Activated naive CD4-positive, alpha-beta T cell treated with anti-CD3 and anti-CD28 coated beads, Interleukin-2, amount 50 U/mL, for 24 hours (primary cell): Measurements from ENCODE around the gene SERPINB13.

Experiments
- H3K27ac Mint-ChIP-seq: one replicate; pipeline ENCODE4 v1.8.0; 2021; ENCODE audit warnings: mild to moderate bottlenecking, mixed read lengths
- H3K27me3 Mint-ChIP-seq: one replicate; pipeline ENCODE4 v1.8.0; 2021; ENCODE audit warnings: mixed read lengths
- H3K36me3 Mint-ChIP-seq: one replicate; pipeline ENCODE4 v1.8.0; 2021; ENCODE audit warnings: mixed read lengths
- H3K4me1 Mint-ChIP-seq: one replicate; pipeline ENCODE4 v1.8.0; 2021; ENCODE audit warnings: mixed read lengths
- H3K4me3 Mint-ChIP-seq: one replicate; pipeline ENCODE4 v1.8.0; 2021; ENCODE audit warnings: mild to moderate bottlenecking, mixed read lengths
- H3K9me3 Mint-ChIP-seq: one replicate; pipeline ENCODE4 v1.8.0; 2021; ENCODE audit warnings: mixed read lengths

Gene SERPINB13

GRCh38 chr18:63586966-63587365 lies at the start of gene SERPINB13:
Gene SERPINB13 (plus strand): TSS chr18:63587343. CDS start chr18:63588668, 1,325 bp downstream.
- no peaks in the 10 kb centered on the region for H3K4me1 Mint-ChIP-seq
- H3K9me3 Mint-ChIP-seq, result no peaks in the 10 kb centered on the region
- no peak within 1 kb of the TSS for H3K4me3 Mint-ChIP-seq
- no peak within 1 kb of the TSS for H3K27ac Mint-ChIP-seq
- H3K36me3 Mint-ChIP-seq, result no peaks in the 10 kb centered on the region
- H3K27me3 Mint-ChIP-seq, result peaks cover 8% of the 10 kb centered on the region

DNA sequence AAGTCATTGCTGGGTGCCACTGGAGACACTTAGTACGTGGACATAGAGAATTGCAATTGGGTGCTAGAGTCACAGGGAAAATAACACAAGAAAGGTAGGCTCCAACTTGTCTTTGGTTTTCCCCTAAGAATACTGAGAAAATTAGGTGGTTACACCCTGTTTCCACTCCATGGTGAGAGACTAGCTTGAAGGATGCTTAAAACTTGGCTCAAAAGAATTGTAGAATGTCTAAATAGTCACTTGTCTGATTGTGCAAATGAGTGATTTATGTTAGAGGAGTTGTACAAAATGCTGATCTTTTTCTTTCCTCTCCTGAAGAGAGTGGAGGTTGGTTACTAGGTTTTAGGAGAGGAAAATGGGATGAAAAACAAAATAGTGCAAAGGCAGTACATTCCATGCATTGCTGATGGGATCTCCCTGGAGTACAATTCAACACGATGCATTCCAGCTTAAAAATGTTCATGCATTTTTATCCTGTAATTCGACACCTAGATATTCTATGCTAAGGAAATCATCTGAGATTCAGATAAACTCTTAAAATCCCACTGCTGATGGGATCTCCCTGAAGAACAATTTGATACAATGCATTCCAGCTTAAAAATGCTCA lies 47.1 kb upstream of the SERPINB13 start:
- H3K4me1 Mint-ChIP-seq, result no peaks in the 10 kb centered on the region
- H3K27me3 Mint-ChIP-seq, result peaks cover 18% of the 10 kb centered on the region
- H3K4me3 Mint-ChIP-seq, result no peak overlapping the region
- H3K27ac Mint-ChIP-seq, result no peak overlapping the region
- no peaks in the 10 kb centered on the region for H3K9me3 Mint-ChIP-seq
- H3K36me3 Mint-ChIP-seq, result no peaks in the 10 kb centered on the region

DNA sequence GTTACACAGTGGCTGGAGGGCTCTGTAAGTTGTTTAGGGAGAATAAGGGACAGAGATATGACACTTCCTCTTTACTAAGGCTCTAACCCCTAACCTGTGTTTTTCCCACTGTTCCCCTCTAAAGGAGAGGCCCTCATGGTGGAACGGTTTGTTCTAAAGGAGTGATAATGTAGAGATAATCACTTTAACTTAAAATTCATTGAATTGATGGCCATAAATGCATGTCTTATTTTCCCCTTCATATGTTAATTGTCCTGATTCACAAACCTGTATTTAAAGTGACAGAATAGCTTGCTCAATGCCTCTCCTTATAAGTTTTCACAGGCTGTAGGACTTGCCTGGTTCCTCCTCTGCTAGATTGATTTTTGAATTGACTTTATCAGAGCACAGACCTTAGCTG lies 45.1 kb upstream of the SERPINB13 start, which contains the start of gene SERPINB12:
SERPINB12 (plus strand) TSS at position 301 of the 400 bp plus-strand sequence. CDS start 13,791 bp downstream, outside the sequence.
- no peak within 1 kb of the TSS for H3K4me3 Mint-ChIP-seq

DNA sequence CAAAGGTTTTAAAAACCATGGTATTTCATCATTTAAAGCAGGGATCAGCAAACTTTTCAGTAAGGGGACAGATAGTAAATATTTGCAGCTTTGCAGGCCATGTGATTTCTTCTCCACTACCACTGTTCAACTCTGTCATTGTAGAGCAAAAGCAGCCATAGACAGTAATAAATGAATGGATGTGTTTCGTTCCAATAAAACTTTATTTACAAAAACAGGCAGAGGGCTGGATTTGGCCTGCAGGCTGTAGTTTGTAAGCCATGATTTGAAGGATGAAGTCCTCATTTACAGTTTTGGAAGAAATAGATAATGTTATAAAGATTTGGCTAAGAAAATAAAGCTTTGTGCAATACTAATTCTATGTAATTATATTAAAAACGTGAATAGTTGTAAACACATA lies 43.1 kb upstream of the SERPINB13 start:
- Mint-ChIP-seq H3K9me3 (no peaks in the 10 kb centered on the region), H3K36me3 (no peaks in the 10 kb centered on the region), H3K4me3 (no peak overlapping the region), H3K4me1 (no peaks in the 10 kb centered on the region), H3K27me3 (peaks cover 19% of the 10 kb centered on the region), H3K27ac (no peak overlapping the region)

More for the DNA sequence above, 45.1 kb upstream of the SERPINB13 start, which contains the start of gene SERPINB12:
- no peaks in the 10 kb centered on the region for H3K9me3 Mint-ChIP-seq
- H3K4me1 Mint-ChIP-seq, result no peaks in the 10 kb centered on the region
- H3K36me3 Mint-ChIP-seq, result no peaks in the 10 kb centered on the region
- H3K27me3 Mint-ChIP-seq, result peaks cover 21% of the 10 kb centered on the region
- no peak within 1 kb of the TSS for H3K27ac Mint-ChIP-seq

- no peak overlapping the region for H3K4me3 Mint-ChIP-seq
- H3K27ac Mint-ChIP-seq, result no peak overlapping the region
- no peaks in the 10 kb centered on the region for H3K4me1 Mint-ChIP-seq
- peaks cover 13% of the 10 kb centered on the region for H3K27me3 Mint-ChIP-seq
- no peaks in the 10 kb centered on the region for H3K36me3 Mint-ChIP-seq
- H3K9me3 Mint-ChIP-seq, result no peaks in the 10 kb centered on the region
Measured at GRCh38 chr18:63545000-63545399, 42.1 kb upstream of the SERPINB13 start.

- no peaks in the 10 kb centered on the region for H3K4me1 Mint-ChIP-seq
- H3K36me3 Mint-ChIP-seq, result no peaks in the 10 kb centered on the region
- no peak overlapping the region for H3K4me3 Mint-ChIP-seq
- H3K27ac Mint-ChIP-seq, result no peak overlapping the region
- peaks cover 12% of the 10 kb centered on the region for H3K27me3 Mint-ChIP-seq
- H3K9me3 Mint-ChIP-seq, result no peaks in the 10 kb centered on the region
Measured at GRCh38 chr18:63550068-63550467, 37.1 kb upstream of the SERPINB13 start.

DNA sequence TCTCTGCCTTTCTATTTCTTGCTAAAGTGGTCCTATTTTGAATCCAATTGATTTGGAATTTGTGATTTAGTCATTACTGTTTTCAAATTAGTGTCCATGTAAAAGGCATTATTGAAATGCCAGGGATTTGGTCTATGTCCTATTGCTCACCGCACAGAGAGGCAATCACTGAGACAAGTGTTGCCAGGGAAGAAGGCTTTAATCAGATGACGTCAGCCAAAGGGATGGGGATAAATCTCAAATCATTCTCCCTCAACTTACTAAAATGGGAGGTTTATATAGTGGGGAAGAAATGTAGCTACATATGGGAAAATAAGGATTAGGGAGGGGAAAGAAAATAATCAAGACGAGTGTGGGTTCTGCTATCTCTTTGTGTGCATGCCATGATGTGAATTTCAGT lies 35.4 kb upstream of the SERPINB13 start:
- no peaks in the 10 kb centered on the region for H3K4me1 Mint-ChIP-seq
- no peaks in the 10 kb centered on the region for H3K36me3 Mint-ChIP-seq
- no peak overlapping the region for H3K27ac Mint-ChIP-seq
- no peaks in the 10 kb centered on the region for H3K9me3 Mint-ChIP-seq
- peaks cover 8% of the 10 kb centered on the region for H3K27me3 Mint-ChIP-seq
- H3K4me3 Mint-ChIP-seq, result no peak overlapping the region

GRCh38 chr18:63552581-63552980 lies 34.6 kb upstream of the SERPINB13 start:
- Mint-ChIP-seq H3K4me1 (no peaks in the 10 kb centered on the region), H3K27me3 (peaks cover 6% of the 10 kb centered on the region), H3K36me3 (no peaks in the 10 kb centered on the region), H3K9me3 (no peaks in the 10 kb centered on the region), H3K27ac (no peak overlapping the region), H3K4me3 (no peak overlapping the region)

DNA sequence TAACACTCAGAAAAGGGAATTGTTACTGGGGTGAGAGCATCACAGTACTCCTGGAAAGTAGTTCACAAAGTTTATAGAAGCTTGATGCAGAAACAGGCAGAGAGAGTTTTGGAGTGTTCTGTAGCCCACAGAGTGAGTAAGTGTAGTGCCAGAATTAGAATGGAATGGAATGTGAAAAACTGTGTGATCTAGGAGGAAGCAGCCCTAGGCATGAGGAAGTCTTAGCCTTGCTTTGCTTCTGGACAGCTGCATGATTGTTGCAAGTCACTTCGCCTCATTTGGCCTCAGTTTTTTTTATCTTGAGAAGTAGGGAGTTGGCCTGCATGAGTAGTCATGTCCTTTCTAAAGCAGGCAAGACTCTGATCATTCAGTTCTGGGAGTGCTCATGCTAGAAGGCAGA lies 34.1 kb upstream of the SERPINB13 start:
- Mint-ChIP-seq H3K27me3 (peaks cover 4% of the 10 kb centered on the region), H3K4me1 (no peaks in the 10 kb centered on the region), H3K27ac (no peak overlapping the region), H3K4me3 (no peak overlapping the region), H3K9me3 (no peaks in the 10 kb centered on the region), H3K36me3 (no peaks in the 10 kb centered on the region)

DNA sequence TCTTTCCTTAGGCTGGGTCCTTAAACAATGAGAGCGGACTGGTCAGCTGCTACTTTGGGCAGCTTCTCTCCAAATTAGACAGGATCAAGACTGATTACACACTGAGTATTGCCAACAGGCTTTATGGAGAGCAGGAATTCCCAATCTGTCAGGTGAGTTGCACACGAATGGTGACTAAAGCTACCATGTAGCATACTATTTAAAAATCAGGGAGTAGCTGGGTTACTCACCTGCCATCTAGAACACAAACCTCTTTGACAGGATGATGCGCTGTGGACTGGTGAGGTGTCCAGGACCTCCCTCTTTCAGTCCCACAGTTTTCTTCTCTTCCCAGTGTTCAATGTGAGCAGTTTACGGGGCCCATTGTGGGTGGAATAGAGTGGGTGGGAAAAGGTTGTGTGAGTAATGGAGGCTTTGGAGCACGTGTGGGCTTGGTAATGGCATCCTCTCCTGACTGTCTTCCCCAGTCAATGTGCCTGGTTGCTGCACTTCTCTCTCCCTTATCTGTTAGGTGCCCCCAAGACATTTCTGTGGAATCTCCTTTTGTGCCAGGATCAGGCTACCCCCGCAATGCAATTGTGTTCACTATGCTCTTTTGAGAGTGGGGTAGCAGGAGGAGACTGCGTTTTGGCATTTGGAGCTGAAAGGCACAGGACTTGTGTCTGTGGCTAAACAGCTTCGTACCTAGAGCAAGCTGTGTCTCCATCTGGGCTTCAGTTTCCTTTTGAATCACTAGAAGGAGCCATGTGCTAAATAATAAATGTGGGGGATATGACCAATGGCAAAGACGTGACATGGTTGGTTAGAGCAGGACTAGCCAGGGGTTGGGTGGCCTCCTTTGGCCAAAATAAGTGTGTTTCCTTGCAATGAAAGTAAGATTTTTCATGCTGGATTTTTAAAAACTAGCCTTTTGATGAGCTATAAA lies 27.3 kb upstream of the SERPINB13 start:
- H3K9me3 Mint-ChIP-seq, result no peaks in the 10 kb centered on the region
- peaks cover 9% of the 10 kb centered on the region for H3K27me3 Mint-ChIP-seq
- no peak overlapping the region for H3K27ac Mint-ChIP-seq
- no peaks in the 10 kb centered on the region for H3K4me1 Mint-ChIP-seq
- H3K36me3 Mint-ChIP-seq, result no peaks in the 10 kb centered on the region
- no peak overlapping the region for H3K4me3 Mint-ChIP-seq

GRCh38 chr18:63562284-63562683 lies 24.9 kb upstream of the SERPINB13 start:
- Mint-ChIP-seq H3K9me3 (no peaks in the 10 kb centered on the region), H3K27me3 (peaks cover 9% of the 10 kb centered on the region), H3K36me3 (no peaks in the 10 kb centered on the region), H3K4me3 (no peak overlapping the region), H3K27ac (no peak overlapping the region), H3K4me1 (no peaks in the 10 kb centered on the region)

GRCh38 chr18:63564021-63564420 lies 23.1 kb upstream of the SERPINB13 start:
- Mint-ChIP-seq H3K27me3 (peaks cover 11% of the 10 kb centered on the region), H3K36me3 (no peaks in the 10 kb centered on the region), H3K4me3 (no peak overlapping the region), H3K4me1 (no peaks in the 10 kb centered on the region), H3K9me3 (no peaks in the 10 kb centered on the region), H3K27ac (no peak overlapping the region)

- Mint-ChIP-seq H3K9me3 (no peaks in the 10 kb centered on the region), H3K4me1 (no peaks in the 10 kb centered on the region), H3K27me3 (peaks cover 7% of the 10 kb centered on the region), H3K27ac (no peak overlapping the region), H3K36me3 (no peaks in the 10 kb centered on the region), H3K4me3 (no peak overlapping the region)
Measured at GRCh38 chr18:63564561-63564960, 22.6 kb upstream of the SERPINB13 start.

DNA sequence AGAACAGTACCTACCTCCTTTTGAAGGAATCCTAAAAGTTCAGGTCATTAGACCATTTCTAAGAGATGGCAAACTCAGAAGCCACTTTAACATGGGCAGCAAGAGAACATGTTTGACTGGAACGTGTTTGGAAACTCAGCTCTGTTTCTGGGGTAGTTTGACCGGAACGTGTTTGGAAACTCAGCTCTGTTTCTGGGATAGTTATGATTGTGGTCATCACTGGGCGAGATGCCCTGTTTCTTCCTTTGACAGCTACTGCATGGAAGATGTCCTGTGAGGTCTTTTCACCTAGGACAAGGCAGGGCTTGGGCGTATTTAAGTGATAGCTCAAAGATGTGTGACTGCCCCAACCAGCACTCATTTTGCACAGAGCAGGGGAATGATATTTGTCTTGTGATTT lies 19.9 kb upstream of the SERPINB13 start:
- peaks cover 11% of the 10 kb centered on the region for H3K27me3 Mint-ChIP-seq
- H3K9me3 Mint-ChIP-seq, result no peaks in the 10 kb centered on the region
- H3K4me1 Mint-ChIP-seq, result no peaks in the 10 kb centered on the region
- no peak overlapping the region for H3K4me3 Mint-ChIP-seq
- no peaks in the 10 kb centered on the region for H3K36me3 Mint-ChIP-seq
- no peak overlapping the region for H3K27ac Mint-ChIP-seq

GRCh38 chr18:63567825-63568224 lies 19.3 kb upstream of the SERPINB13 start:
- Mint-ChIP-seq H3K27me3 (peaks cover 13% of the 10 kb centered on the region), H3K4me1 (no peaks in the 10 kb centered on the region), H3K4me3 (no peak overlapping the region), H3K9me3 (no peaks in the 10 kb centered on the region), H3K36me3 (no peaks in the 10 kb centered on the region), H3K27ac (no peak overlapping the region)

DNA sequence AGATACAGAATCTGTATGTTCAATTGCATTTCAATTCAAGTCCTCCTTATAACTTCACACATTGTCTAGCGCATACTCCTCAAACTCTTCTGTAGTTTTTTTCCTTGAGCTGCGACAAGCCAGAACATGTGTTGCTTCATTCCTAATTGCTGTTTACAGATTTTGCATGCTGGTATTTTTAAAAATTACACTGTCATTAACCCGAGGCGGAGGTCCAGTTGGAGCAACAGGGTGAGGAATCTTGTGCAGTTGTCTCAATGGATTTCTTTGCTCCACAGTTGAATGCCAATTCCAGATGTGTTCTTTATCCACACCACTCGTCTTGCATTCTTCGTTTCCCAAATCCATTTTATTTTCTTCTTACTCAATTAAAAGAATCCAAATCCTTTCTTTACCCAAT lies 16.4 kb upstream of the SERPINB13 start:
- Mint-ChIP-seq H3K27ac (no peak overlapping the region), H3K27me3 (peaks cover 15% of the 10 kb centered on the region), H3K4me3 (no peak overlapping the region), H3K4me1 (no peaks in the 10 kb centered on the region), H3K9me3 (no peaks in the 10 kb centered on the region), H3K36me3 (no peaks in the 10 kb centered on the region)
